Nephron progenitor cell (in vitro differentiated cells): ENCODE measurements around the gene LTBP2.

ENCODE experiments used
- DNase-seq: peaks from one replicate; pipeline ENCODE4 v3.0.0; 2021
- H3K27ac Mint-ChIP-seq: 2 replicates; pipeline ENCODE4 v1.8.0; 2021; ENCODE audit warnings: mild to moderate bottlenecking, moderate library complexity, mixed read lengths
- H3K27me3 Mint-ChIP-seq: 2 replicates; pipeline ENCODE4 v1.8.0; 2021; ENCODE audit warnings: mild to moderate bottlenecking, low read depth, mixed read lengths; ENCODE audit not compliant: poor library complexity
- H3K36me3 Mint-ChIP-seq: 2 replicates; pipeline ENCODE4 v1.8.0; 2021; ENCODE audit warnings: low read depth, mixed read lengths
- H3K4me1 Mint-ChIP-seq: 2 replicates; pipeline ENCODE4 v1.8.0; 2021; ENCODE audit warnings: mixed read lengths
- H3K4me3 Mint-ChIP-seq: 2 replicates; pipeline ENCODE4 v1.8.0; 2021; ENCODE audit warnings: mild to moderate bottlenecking, moderate library complexity, mixed read lengths
- H3K9me3 Mint-ChIP-seq: 2 replicates; pipeline ENCODE4 v1.8.0; 2021; ENCODE audit warnings: mild to moderate bottlenecking, moderate library complexity, mixed read lengths
- CTCF ChIP-seq: fragments of 200-600 bp; sonication (generic); IDR thresholded peaks from 2 replicates; pipeline ENCODE4 v1.5.0; 2021; ENCODE audit warnings: antibody characterized with exemption

LTBP2 gene

GRCh38 chr14:74517731-74518130 is 94.3 kb downstream of the LTBP2 start:
- H3K9me3 Mint-ChIP-seq: no peaks in the 10 kb centered on the region
- no peak overlapping the region for H3K4me3 Mint-ChIP-seq
- no peak overlapping the region for H3K27ac Mint-ChIP-seq
- peaks cover 17% of the 10 kb centered on the region for H3K27me3 Mint-ChIP-seq
- H3K4me1 Mint-ChIP-seq: peaks cover 21% of the 10 kb centered on the region
- no peak for DNase-seq
- no peaks in the 10 kb centered on the region for H3K36me3 Mint-ChIP-seq
- no peak for TF ChIP-seq CTCF

GRCh38 chr14:74516451-74517160 is 95.4 kb downstream of the LTBP2 start:
- Mint-ChIP-seq H3K36me3 (no peaks in the 10 kb centered on the region), H3K4me3 (no peak overlapping the region), H3K27me3 (peaks cover 19% of the 10 kb centered on the region), H3K27ac (peak overlapping the region; percentile 32), H3K9me3 (no peaks in the 10 kb centered on the region), H3K4me1 (peaks cover 21% of the 10 kb centered on the region)
- no peak for TF ChIP-seq CTCF
- no peak for DNase-seq

GRCh38 chr14:74515891-74516412 is 96.1 kb downstream of the LTBP2 start:
- no peak for DNase-seq
- Mint-ChIP-seq H3K4me1 (peaks cover 24% of the 10 kb centered on the region), H3K4me3 (no peak overlapping the region), H3K27ac (peak overlapping the region; percentile 45), H3K9me3 (no peaks in the 10 kb centered on the region), H3K27me3 (peaks cover 17% of the 10 kb centered on the region), H3K36me3 (no peaks in the 10 kb centered on the region)
- no peak for TF ChIP-seq CTCF

GRCh38 chr14:74514471-74514941 is 97.5 kb downstream of the LTBP2 start:
- Mint-ChIP-seq H3K36me3 (no peaks in the 10 kb centered on the region), H3K27ac (no peak overlapping the region), H3K9me3 (no peaks in the 10 kb centered on the region), H3K27me3 (peaks cover 17% of the 10 kb centered on the region), H3K4me3 (no peak overlapping the region), H3K4me1 (peaks cover 30% of the 10 kb centered on the region)
- no peak for TF ChIP-seq CTCF
- no peak for DNase-seq

GRCh38 chr14:74511966-74512830 is 99.8 kb downstream of the LTBP2 start:
- no peaks in the 10 kb centered on the region for H3K9me3 Mint-ChIP-seq
- peaks cover 16% of the 10 kb centered on the region for H3K27me3 Mint-ChIP-seq
- H3K27ac Mint-ChIP-seq: no peak overlapping the region
- H3K4me1 Mint-ChIP-seq: peaks cover 35% of the 10 kb centered on the region
- no peak overlapping the region for H3K4me3 Mint-ChIP-seq
- DNase-seq: no peak
- H3K36me3 Mint-ChIP-seq: no peaks in the 10 kb centered on the region
- no peak for TF ChIP-seq CTCF
